HepG2 (cell line): ENCODE measurements around the gene CLEC20A. TPM values are rescaled to one million over a fixed set of nuclear protein-coding genes. Genes with fewer than 3 reads are reported as not detected.
A peak's percentile ranks its signal among the peaks of the same experiment; 100 is the strongest.

Experiments used
- ATAC-seq: fragments of 200-7000 bp; cut with Tn5 transposase; 3 replicates; pipeline ENCODE4 v1.9.1; 2020; ENCODE audit warnings: mild to moderate bottlenecking, moderate library complexity
- BruUV-seq: library from RNA; stranded (reverse); fragments of 400-500 nt; replicated peaks from 2 replicates; lab custom pipeline; 2021; lab: Mats Ljungman, UMichigan
- CTCF ChIA-PET: fragments of 300-600 bp; formaldehyde crosslinking; extraction: SDS; loops from one replicate; lab custom pipeline; 2021; ENCODE audit warnings: low total read pairs, inconsistent platforms, low intra/inter-chr PET ratio; lab: Yijun Ruan, JAX
- POLR2A ChIA-PET: fragments of 350-600 bp; sonication (Branson Sonifier 250); formaldehyde crosslinking; loops from one replicate; lab custom pipeline; 2020; ENCODE audit warnings: antibody characterized with exemption, inconsistent platforms; lab: Yijun Ruan, JAX
- DNase-seq: peaks from one replicate; pipeline ENCODE4 v3.0.0-alpha.2; 2015; ENCODE audit warnings: low spot score
- FAIRE-seq: peaks from 3 replicates; lab custom pipeline; 2011; peaks lifted over from hg19 to GRCh38; lab: Jason Lieb, UNC
- H2AFZ ChIP-seq: one replicate; pipeline ENCODE4 v1.6.1; 2011; ENCODE audit warnings: low read length, inconsistent platforms
- H3K27ac ChIP-seq: fragments of 300-600 bp; 3 replicates; pipeline ENCODE4 v1.8.0; 2011; ENCODE audit warnings: mixed run types, mild to moderate bottlenecking, mixed read lengths, low read length, inconsistent platforms; ENCODE audit not compliant: insufficient read depth; ENCODE audit errors: extremely low read length
- H3K27me3 ChIP-seq, 2 experiments: fragments of 200-600 bp in 1 of 2; 2 replicates in 1 of 2; 3 replicates in 1 of 2; pipeline versions ENCODE4 v1.6.0 to v1.8.0; 2011; ENCODE audit warnings: low read length in 2 of 2, mild to moderate bottlenecking in 2 of 2, moderate library complexity in 2 of 2, inconsistent platforms in 1 of 2; ENCODE audit not compliant: insufficient read depth in 2 of 2, control insufficient read depth in 1 of 2
- H3K36me3 ChIP-seq, 2 experiments: fragments of 200-600 bp in 1 of 2; replicated peaks in 1 of 2; 2 replicates in 1 of 2; 3 replicates in 1 of 2; pipeline versions ENCODE4 v1.5.1 to v1.8.0; 2011; ENCODE audit warnings: low read length in 2 of 2, inconsistent platforms in 1 of 2; ENCODE audit not compliant: insufficient read depth in 2 of 2, control insufficient read depth in 1 of 2
- H3K4me1 ChIP-seq: 2 replicates; pipeline ENCODE4 v1.5.1; 2012; ENCODE audit warnings: low read length, inconsistent platforms; ENCODE audit not compliant: insufficient read depth
- H3K4me2 ChIP-seq: 2 replicates; pipeline ENCODE4 v1.6.0; 2011; ENCODE audit warnings: low read depth, low read length, inconsistent platforms
- H3K4me3 ChIP-seq, 3 experiments: fragments of 200-600 bp in 1 of 3; sonication (generic), shearing (Covaris generic) in 1 of 3; replicated peaks in 1 of 3; 2 replicates each; pipeline ENCODE4 v1.5.1; 2011 to 2016; ENCODE audit warnings: low read length in 3 of 3, inconsistent platforms in 2 of 3, low read depth in 2 of 3, mild to moderate bottlenecking in 2 of 3, control low read depth in 1 of 3, mixed read lengths in 1 of 3; ENCODE audit not compliant: insufficient read depth in 1 of 3
- H3K79me2 ChIP-seq: one replicate; pipeline ENCODE4 v1.6.1; 2011; ENCODE audit warnings: low read length, inconsistent platforms; ENCODE audit not compliant: insufficient read depth
- H3K9ac ChIP-seq: 2 replicates; pipeline ENCODE4 v1.6.0; 2011; ENCODE audit warnings: mild to moderate bottlenecking, low read depth, low read length, inconsistent platforms; ENCODE audit not compliant: insufficient read depth
- H3K9me3 ChIP-seq: 2 replicates; pipeline ENCODE4 v1.5.1; 2012; ENCODE audit warnings: mild to moderate bottlenecking, low read length
- H4K20me1 ChIP-seq: 2 replicates; pipeline ENCODE4 v1.6.0; 2011; ENCODE audit warnings: inconsistent platforms, mild to moderate bottlenecking, low read length, moderate library complexity; ENCODE audit not compliant: insufficient read depth
- GABPB1 ChIP-seq: IDR thresholded peaks from 2 replicates; pipeline ENCODE4 v1.6.1; 2016; ENCODE audit warnings: mild to moderate bottlenecking, missing genetic modification reagents, moderate library complexity, missing compliant biosample characterization
- IRF2 ChIP-seq: IDR thresholded peaks from 2 replicates; pipeline ENCODE4 v1.6.1; 2018; ENCODE audit warnings: missing genetic modification reagents, missing compliant biosample characterization
- IRX3 ChIP-seq: sonication (generic); formaldehyde crosslinking; IDR thresholded peaks from 2 replicates; pipeline ENCODE4 v1.8.1; 2023; ENCODE audit warnings: mild to moderate bottlenecking, low read depth, missing genetic modification reagents, borderline replicate concordance
- KLF16 ChIP-seq, 2 experiments: sonication (generic) in 1 of 2; formaldehyde crosslinking in 1 of 2; IDR thresholded peaks; 2 replicates each; pipeline versions ENCODE4 v1.6.1 to v1.8.0; 2016 to 2023; ENCODE audit warnings: missing genetic modification reagents in 2 of 2, missing compliant biosample characterization in 1 of 2
- MAF1 ChIP-seq: sonication (generic); formaldehyde crosslinking; IDR thresholded peaks from 2 replicates; pipeline ENCODE4 v1.5.0; 2020; ENCODE audit warnings: missing genetic modification reagents, borderline replicate concordance
- MAFF ChIP-seq: IDR thresholded peaks from 2 replicates; pipeline ENCODE4 v1.6.1; 2011; ENCODE audit warnings: low read depth, low read length, improper control_type of control experiment
- PAXIP1 ChIP-seq: sonication (generic); formaldehyde crosslinking; conservative IDR thresholded peaks from 2 replicates; pipeline ENCODE4 v1.4.0; 2020; ENCODE audit warnings: mild to moderate bottlenecking, missing genetic modification reagents, moderate library complexity
- PBX2 ChIP-seq: IDR thresholded peaks from 2 replicates; pipeline ENCODE4 v1.6.1; 2016; ENCODE audit warnings: control low read depth
- PLRG1 ChIP-seq: fragments of 450-650 bp; conservative IDR thresholded peaks from 2 replicates; pipeline ENCODE4 v1.6.1; 2016
- SALL1 ChIP-seq: sonication (generic); formaldehyde crosslinking; IDR thresholded peaks from 2 replicates; pipeline ENCODE4 v1.8.0; 2022; ENCODE audit warnings: mild to moderate bottlenecking, missing genetic modification reagents
- THAP8 ChIP-seq: sonication (generic); formaldehyde crosslinking; IDR thresholded peaks from 2 replicates; pipeline ENCODE4 v1.5.1; 2020; ENCODE audit warnings: missing genetic modification reagents, mild to moderate bottlenecking, borderline replicate concordance
- ZBTB8A ChIP-seq: sonication (generic); formaldehyde crosslinking; IDR thresholded peaks from 2 replicates; pipeline ENCODE4 v1.4.0; 2020; ENCODE audit warnings: mild to moderate bottlenecking, low read depth, missing genetic modification reagents, borderline replicate concordance
- ZFP36L2 ChIP-seq: sonication (generic); formaldehyde crosslinking; IDR thresholded peaks from 2 replicates; pipeline ENCODE4 v1.4.0; 2020; ENCODE audit warnings: missing genetic modification reagents
- ZNF124 ChIP-seq: sonication (generic); formaldehyde crosslinking; IDR thresholded peaks from 2 replicates; pipeline ENCODE4 v1.4.0; 2020; ENCODE audit warnings: missing genetic modification reagents
- ZNF180 ChIP-seq: sonication (generic); formaldehyde crosslinking; IDR thresholded peaks from 2 replicates; pipeline ENCODE4 v1.4.0; 2020; ENCODE audit warnings: low read depth, missing genetic modification reagents, borderline replicate concordance
- ZNF281 ChIP-seq: sonication (generic); formaldehyde crosslinking; IDR thresholded peaks from 2 replicates; pipeline ENCODE4 v1.4.0; 2020; ENCODE audit warnings: missing genetic modification reagents, borderline replicate concordance
- ZNF3 ChIP-seq: IDR thresholded peaks from 2 replicates; pipeline ENCODE4 v1.7.0; 2017; ENCODE audit warnings: inconsistent platforms
- WGBS: methylation state at CpG from one replicate; pipeline ENCODE4 v1.1.6; 2017; ENCODE audit warnings: low lambda C conversion rate; 5-methylcytosine and 5-hydroxymethylcytosine counted together
- in situ Hi-C: cut with HindIII; loops from 2 replicates; pipeline ENCODE4 v1.10.0; 2017; ENCODE audit warnings: low pct_unique_long_range_greater_than_20kb; ENCODE audit not compliant: extremely low pct_ligation_motif_present
- intact Hi-C: fragments of 100-400 bp; cut with micrococcal nuclease; formaldehyde crosslinking; loops from one replicate; pipeline ENCODE4 v1.10.0; 2022; ENCODE audit not compliant: unreplicated experiment
- polyA plus RNA-seq, 8 experiments: library from polyadenylated mRNA; depleted of rRNA in 3 of 8; stranded (reverse) in 7 of 8; unstranded in 1 of 8; fragments of >200 nt; fragmentation: Illumina TruSeq in 4 of 8; extraction: Trizol in 4 of 8; gene quantifications; 2 replicates each; pipeline versions ENCODE4 v1.2.1 to v1.2.3, GENCODE V29; 2011 to 2016; ENCODE audit warnings: low read depth in 4 of 8, missing spikeins in 1 of 8, mixed read lengths in 1 of 8; ENCODE audit not compliant: insufficient read depth in 1 of 8
- total RNA-seq, 5 experiments: library from RNA; depleted of rRNA; stranded (reverse); fragments of >200 nt; fragmentation: Illumina TruSeq; extraction: Trizol; gene quantifications; 2 replicates each; pipeline ENCODE4 v1.2.3, GENCODE V29; 2016; ENCODE audit warnings: low read depth in 1 of 5

The CLEC20A gene
- total and polyA plus RNA-seq, 2 of the 13 experiments (the other 11 are each of a cell fraction or from before 2014, with no cell fraction given) = not detected

- H3K4me2 ChIP-seq = no peak overlapping the region; the same call in 1 of the 2 replicates
- H3K9me3 ChIP-seq = no peaks in the 10 kb centered on the region
- CTCF ChIA-PET = no interaction called here
- TSS peak; percentile 35 for BruUV-seq
- H3K9ac ChIP-seq = no peak overlapping the region
- ATAC-seq (no peak), FAIRE-seq (no peak), DNase-seq (no peak)
- no peak overlapping the region for H3K27ac ChIP-seq
- in situ Hi-C loops (no loop called here), intact Hi-C loops (loop anchor here (10.0 kb wide), 3 partner anchors 80 to 330 kb away; partner anchors contain the start of gene ANGPTL1)
- POLR2A ChIA-PET = no interaction called here
- peaks cover 0 to 5% of the 10 kb centered on the region in 2 experiments; a peak in 1 of 5 replicates for H3K36me3 ChIP-seq
- peaks cover 35% of the 10 kb centered on the region for H3K4me1 ChIP-seq
- H3K4me3 ChIP-seq = no peak overlapping the region; a peak in 1 of 6 replicates
- 93% methylated on average over 9 of the region's 9 CpGs for WGBS
- peaks cover 10% of the 10 kb centered on the region for H3K79me2 ChIP-seq
- no peaks in the 10 kb centered on the region for H4K20me1 ChIP-seq
- no peak overlapping the region for H2AFZ ChIP-seq
- no peaks in the 10 kb centered on the region; a peak in 1 of 5 replicates for H3K27me3 ChIP-seq
- TF ChIP-seq IRF2 (CRISPR knock-in tag) (no peak), GABPB1 (CRISPR knock-in tag) (no peak), KLF16 (CRISPR knock-in tag; IDR thresholded peaks at IDR 0.05) (no peak), PBX2 (no peak), ZBTB8A (no peak), PAXIP1 (CRISPR knock-in tag) (no peak), MAF1 (CRISPR knock-in tag) (no peak), PLRG1 (no peak), IRX3 (no peak), ZFP36L2 (CRISPR knock-in tag) (no peak), SALL1 (no peak), MAFF (no peak), ZNF281 (CRISPR knock-in tag) (no peak), ZNF3 (no peak), ZNF180 (CRISPR knock-in tag) (no peak), THAP8 (CRISPR knock-in tag) (no peak), ZNF124 (CRISPR knock-in tag) (no peak)
Observed at GRCh38 chr1:178544531-178544930, 47.8 kb upstream of the CLEC20A start.
